HepG2 (cell line): ENCODE measurements around the gene ENAH. TPM values are rescaled to one million over a fixed set of nuclear protein-coding genes. Genes with fewer than 3 reads are reported as not detected.

Source experiments
- JUN ChIP-seq: sonication (generic); formaldehyde crosslinking; IDR thresholded peaks from 2 replicates; pipeline ENCODE4 v1.4.0; 2020; ENCODE audit warnings: mild to moderate bottlenecking, missing genetic modification reagents
- LCORL ChIP-seq, 2 experiments: fragments of 450-650 bp in 1 of 2; sonication (generic) in 1 of 2; formaldehyde crosslinking in 1 of 2; IDR thresholded peaks; 2 replicates each; pipeline versions ENCODE4 v1.5.0 to v1.6.1; 2017 to 2020; ENCODE audit warnings: antibody characterized with exemption in 1 of 2, missing genetic modification reagents in 1 of 2
- MXI1 ChIP-seq: IDR thresholded peaks from 3 replicates; pipeline ENCODE4 v1.6.1; 2012; ENCODE audit warnings: low read depth, low read length, inconsistent platforms, borderline replicate concordance
- RBFOX2 ChIP-seq: fragments of 200-400 bp; formaldehyde crosslinking; IDR thresholded peaks from 2 replicates; pipeline ENCODE4 v1.6.1; 2017; ENCODE audit warnings: low read depth, mild to moderate bottlenecking, low read length
- TCF7L2 ChIP-seq: IDR thresholded peaks from 2 replicates; pipeline ENCODE4 v1.6.1; 2011; ENCODE audit warnings: mild to moderate bottlenecking, low read depth, low read length, moderate library complexity
- TOPORS ChIP-seq: sonication (generic); formaldehyde crosslinking; IDR thresholded peaks from 2 replicates; pipeline ENCODE4 v1.8.0; 2023; ENCODE audit warnings: mild to moderate bottlenecking, missing genetic modification reagents
- ZBTB3 ChIP-seq: sonication (generic); formaldehyde crosslinking; IDR thresholded peaks from 2 replicates; pipeline ENCODE4 v1.4.0; 2020; ENCODE audit warnings: low read depth, mild to moderate bottlenecking, moderate library complexity, missing genetic modification reagents, borderline replicate concordance
- ZNF12 ChIP-seq: sonication (generic); formaldehyde crosslinking; IDR thresholded peaks from 2 replicates; pipeline ENCODE4 v1.5.0; 2020; ENCODE audit warnings: missing genetic modification reagents
- ZNF335 ChIP-seq: sonication (generic); formaldehyde crosslinking; IDR thresholded peaks from 2 replicates; pipeline ENCODE4 v1.4.0; 2020; ENCODE audit warnings: missing genetic modification reagents
- ZNF34 ChIP-seq: sonication (generic); formaldehyde crosslinking; IDR thresholded peaks from 2 replicates; pipeline ENCODE4 v1.4.0; 2020; ENCODE audit warnings: mild to moderate bottlenecking, missing genetic modification reagents, borderline replicate concordance
- ZNF850 ChIP-seq: sonication (generic); formaldehyde crosslinking; conservative IDR thresholded peaks from 2 replicates; pipeline ENCODE4 v1.9.0; 2021; ENCODE audit warnings: mild to moderate bottlenecking, missing genetic modification reagents
- ZSCAN20 ChIP-seq: sonication (generic); formaldehyde crosslinking; IDR thresholded peaks from 2 replicates; pipeline ENCODE4 v1.4.0; 2020; ENCODE audit warnings: missing genetic modification reagents, mild to moderate bottlenecking, borderline replicate concordance
- polyA plus RNA-seq, 8 experiments: library from polyadenylated mRNA; depleted of rRNA in 3 of 8; stranded (reverse) in 7 of 8; unstranded in 1 of 8; fragments of >200 nt; fragmentation: Illumina TruSeq in 4 of 8; extraction: Trizol in 4 of 8; gene quantifications; 2 replicates each; pipeline versions ENCODE4 v1.2.1 to v1.2.3, GENCODE V29; 2011 to 2016; ENCODE audit warnings: low read depth in 4 of 8, missing spikeins in 1 of 8, mixed read lengths in 1 of 8; ENCODE audit not compliant: insufficient read depth in 1 of 8
- total RNA-seq, 5 experiments: library from RNA; depleted of rRNA; stranded (reverse); fragments of >200 nt; fragmentation: Illumina TruSeq; extraction: Trizol; gene quantifications; 2 replicates each; pipeline ENCODE4 v1.2.3, GENCODE V29; 2016; ENCODE audit warnings: low read depth in 1 of 5
- TF ChIP-seq, protein P1 (sequence below): sonication (generic); formaldehyde crosslinking; IDR thresholded peaks from 2 replicates; pipeline ENCODE4 v1.9.0; 2021; ENCODE audit warnings: mild to moderate bottlenecking, missing genetic modification reagents
- TF ChIP-seq, protein P2 (sequence below): IDR thresholded peaks from 2 replicates; pipeline ENCODE4 v1.4.0; 2020; ENCODE audit warnings: mild to moderate bottlenecking, missing genetic modification reagents
- TF ChIP-seq, protein P3 (sequence below): sonication (generic); formaldehyde crosslinking; IDR thresholded peaks from 2 replicates; pipeline ENCODE4 v1.5.1; 2020; ENCODE audit warnings: missing genetic modification reagents, mild to moderate bottlenecking, borderline replicate concordance

ENAH gene
- total and polyA plus RNA-seq, 2 of the 13 experiments (the other 11 are each of a cell fraction or from before 2014, with no cell fraction given), result 22.1 to 58.3 TPM

DNA sequence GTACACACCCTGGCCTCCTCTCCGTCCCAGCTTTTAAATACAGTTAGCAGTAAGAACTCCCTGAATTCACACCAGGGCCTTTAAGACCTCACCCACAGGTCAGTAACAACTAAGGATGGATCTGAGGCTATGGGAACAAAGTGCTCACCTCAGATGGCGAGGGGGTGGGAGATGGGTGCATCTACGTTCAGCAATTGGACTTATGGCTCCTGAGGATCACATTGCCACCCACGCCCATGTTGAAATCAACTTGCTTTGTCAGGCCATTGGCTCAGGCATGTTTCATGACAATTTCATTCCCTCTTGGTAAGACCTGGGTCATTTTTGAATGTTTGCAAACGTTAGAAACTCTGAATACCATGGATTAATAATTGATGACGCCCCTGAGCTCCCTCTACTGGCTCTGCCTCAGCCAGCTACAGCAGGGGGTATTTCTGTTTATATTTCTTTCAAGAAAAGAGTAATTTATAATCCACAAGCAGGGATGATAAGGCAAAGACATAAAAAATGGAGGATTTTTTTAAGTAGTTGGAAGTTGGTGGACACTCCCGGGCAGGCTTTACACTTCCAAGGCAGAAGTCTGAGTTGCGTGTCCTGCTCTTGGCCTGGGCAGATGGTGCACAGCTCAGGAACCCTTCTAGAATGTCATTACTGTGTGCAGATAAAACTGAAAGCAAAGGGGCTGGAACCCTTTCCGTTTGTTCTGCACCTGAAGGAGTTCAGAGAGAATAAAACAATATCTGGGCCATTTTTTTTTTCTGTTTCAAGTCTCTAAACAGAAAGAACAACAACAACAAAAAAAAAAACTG, 211.4 kb downstream of the ENAH start (continued):
- TF ChIP-seq, protein P1, sequence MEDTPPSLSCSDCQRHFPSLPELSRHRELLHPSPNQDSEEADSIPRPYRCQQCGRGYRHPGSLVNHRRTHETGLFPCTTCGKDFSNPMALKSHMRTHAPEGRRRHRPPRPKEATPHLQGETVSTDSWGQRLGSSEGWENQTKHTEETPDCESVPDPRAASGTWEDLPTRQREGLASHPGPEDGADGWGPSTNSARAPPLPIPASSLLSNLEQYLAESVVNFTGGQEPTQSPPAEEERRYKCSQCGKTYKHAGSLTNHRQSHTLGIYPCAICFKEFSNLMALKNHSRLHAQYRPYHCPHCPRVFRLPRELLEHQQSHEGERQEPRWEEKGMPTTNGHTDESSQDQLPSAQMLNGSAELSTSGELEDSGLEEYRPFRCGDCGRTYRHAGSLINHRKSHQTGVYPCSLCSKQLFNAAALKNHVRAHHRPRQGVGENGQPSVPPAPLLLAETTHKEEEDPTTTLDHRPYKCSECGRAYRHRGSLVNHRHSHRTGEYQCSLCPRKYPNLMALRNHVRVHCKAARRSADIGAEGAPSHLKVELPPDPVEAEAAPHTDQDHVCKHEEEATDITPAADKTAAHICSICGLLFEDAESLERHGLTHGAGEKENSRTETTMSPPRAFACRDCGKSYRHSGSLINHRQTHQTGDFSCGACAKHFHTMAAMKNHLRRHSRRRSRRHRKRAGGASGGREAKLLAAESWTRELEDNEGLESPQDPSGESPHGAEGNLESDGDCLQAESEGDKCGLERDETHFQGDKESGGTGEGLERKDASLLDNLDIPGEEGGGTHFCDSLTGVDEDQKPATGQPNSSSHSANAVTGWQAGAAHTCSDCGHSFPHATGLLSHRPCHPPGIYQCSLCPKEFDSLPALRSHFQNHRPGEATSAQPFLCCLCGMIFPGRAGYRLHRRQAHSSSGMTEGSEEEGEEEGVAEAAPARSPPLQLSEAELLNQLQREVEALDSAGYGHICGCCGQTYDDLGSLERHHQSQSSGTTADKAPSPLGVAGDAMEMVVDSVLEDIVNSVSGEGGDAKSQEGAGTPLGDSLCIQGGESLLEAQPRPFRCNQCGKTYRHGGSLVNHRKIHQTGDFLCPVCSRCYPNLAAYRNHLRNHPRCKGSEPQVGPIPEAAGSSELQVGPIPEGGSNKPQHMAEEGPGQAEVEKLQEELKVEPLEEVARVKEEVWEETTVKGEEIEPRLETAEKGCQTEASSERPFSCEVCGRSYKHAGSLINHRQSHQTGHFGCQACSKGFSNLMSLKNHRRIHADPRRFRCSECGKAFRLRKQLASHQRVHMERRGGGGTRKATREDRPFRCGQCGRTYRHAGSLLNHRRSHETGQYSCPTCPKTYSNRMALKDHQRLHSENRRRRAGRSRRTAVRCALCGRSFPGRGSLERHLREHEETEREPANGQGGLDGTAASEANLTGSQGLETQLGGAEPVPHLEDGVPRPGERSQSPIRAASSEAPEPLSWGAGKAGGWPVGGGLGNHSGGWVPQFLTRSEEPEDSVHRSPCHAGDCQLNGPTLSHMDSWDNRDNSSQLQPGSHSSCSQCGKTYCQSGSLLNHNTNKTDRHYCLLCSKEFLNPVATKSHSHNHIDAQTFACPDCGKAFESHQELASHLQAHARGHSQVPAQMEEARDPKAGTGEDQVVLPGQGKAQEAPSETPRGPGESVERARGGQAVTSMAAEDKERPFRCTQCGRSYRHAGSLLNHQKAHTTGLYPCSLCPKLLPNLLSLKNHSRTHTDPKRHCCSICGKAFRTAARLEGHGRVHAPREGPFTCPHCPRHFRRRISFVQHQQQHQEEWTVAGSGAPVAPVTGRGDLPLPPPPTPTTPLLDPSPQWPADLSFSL (CRISPR knock-in tag), result no peak
- TF ChIP-seq, protein P2, sequence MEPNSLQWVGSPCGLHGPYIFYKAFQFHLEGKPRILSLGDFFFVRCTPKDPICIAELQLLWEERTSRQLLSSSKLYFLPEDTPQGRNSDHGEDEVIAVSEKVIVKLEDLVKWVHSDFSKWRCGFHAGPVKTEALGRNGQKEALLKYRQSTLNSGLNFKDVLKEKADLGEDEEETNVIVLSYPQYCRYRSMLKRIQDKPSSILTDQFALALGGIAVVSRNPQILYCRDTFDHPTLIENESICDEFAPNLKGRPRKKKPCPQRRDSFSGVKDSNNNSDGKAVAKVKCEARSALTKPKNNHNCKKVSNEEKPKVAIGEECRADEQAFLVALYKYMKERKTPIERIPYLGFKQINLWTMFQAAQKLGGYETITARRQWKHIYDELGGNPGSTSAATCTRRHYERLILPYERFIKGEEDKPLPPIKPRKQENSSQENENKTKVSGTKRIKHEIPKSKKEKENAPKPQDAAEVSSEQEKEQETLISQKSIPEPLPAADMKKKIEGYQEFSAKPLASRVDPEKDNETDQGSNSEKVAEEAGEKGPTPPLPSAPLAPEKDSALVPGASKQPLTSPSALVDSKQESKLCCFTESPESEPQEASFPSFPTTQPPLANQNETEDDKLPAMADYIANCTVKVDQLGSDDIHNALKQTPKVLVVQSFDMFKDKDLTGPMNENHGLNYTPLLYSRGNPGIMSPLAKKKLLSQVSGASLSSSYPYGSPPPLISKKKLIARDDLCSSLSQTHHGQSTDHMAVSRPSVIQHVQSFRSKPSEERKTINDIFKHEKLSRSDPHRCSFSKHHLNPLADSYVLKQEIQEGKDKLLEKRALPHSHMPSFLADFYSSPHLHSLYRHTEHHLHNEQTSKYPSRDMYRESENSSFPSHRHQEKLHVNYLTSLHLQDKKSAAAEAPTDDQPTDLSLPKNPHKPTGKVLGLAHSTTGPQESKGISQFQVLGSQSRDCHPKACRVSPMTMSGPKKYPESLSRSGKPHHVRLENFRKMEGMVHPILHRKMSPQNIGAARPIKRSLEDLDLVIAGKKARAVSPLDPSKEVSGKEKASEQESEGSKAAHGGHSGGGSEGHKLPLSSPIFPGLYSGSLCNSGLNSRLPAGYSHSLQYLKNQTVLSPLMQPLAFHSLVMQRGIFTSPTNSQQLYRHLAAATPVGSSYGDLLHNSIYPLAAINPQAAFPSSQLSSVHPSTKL (CRISPR knock-in tag), result peak; percentile 8; the same call in 1 of the 2 replicates
- TF ChIP-seq ZNF335 (CRISPR knock-in tag), result no peak
- no peak for TF ChIP-seq ZNF12 (CRISPR knock-in tag)
- no peak for TF ChIP-seq ZNF850 (CRISPR knock-in tag)
- TF ChIP-seq JUN (CRISPR knock-in tag), result no peak
- no peak for TF ChIP-seq ZSCAN20 (CRISPR knock-in tag)
- no peak for TF ChIP-seq TOPORS
- TF ChIP-seq, protein P3, sequence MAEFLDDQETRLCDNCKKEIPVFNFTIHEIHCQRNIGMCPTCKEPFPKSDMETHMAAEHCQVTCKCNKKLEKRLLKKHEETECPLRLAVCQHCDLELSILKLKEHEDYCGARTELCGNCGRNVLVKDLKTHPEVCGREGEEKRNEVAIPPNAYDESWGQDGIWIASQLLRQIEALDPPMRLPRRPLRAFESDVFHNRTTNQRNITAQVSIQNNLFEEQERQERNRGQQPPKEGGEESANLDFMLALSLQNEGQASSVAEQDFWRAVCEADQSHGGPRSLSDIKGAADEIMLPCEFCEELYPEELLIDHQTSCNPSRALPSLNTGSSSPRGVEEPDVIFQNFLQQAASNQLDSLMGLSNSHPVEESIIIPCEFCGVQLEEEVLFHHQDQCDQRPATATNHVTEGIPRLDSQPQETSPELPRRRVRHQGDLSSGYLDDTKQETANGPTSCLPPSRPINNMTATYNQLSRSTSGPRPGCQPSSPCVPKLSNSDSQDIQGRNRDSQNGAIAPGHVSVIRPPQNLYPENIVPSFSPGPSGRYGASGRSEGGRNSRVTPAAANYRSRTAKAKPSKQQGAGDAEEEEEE (CRISPR knock-in tag), result no peak
- no peak for TF ChIP-seq TCF7L2
- TF ChIP-seq ZBTB3 (CRISPR knock-in tag), result no peak
- 0 out of 3 replicates have a peak, but pooled peaks have one; percentile 11 for TF ChIP-seq MXI1
- no peak for TF ChIP-seq LCORL (IDR thresholded peaks at IDR 0.05)
- TF ChIP-seq LCORL (CRISPR knock-in tag; IDR thresholded peaks at IDR 0.05), result no peak
- no peak for TF ChIP-seq RBFOX2
- 0 out of 2 replicates have a peak, but pooled peaks have one; percentile 44 for TF ChIP-seq ZNF34
